ENCODE results near the gene STMN1. TPM values are rescaled to one million over a fixed set of nuclear protein-coding genes. Genes with fewer than 3 reads are reported as not detected.

The STMN1 gene
- total RNA-seq, 1 donor from 2014 or later, result 15.8 TPM

- DNase-seq (ENCODE audit: low read depth) (no peak), FAIRE-seq (no peak)
- H3K4me3 ChIP-seq (ENCODE audit: low read depth, low read length), result no peak overlapping the region
- no peak for TF ChIP-seq CTCF (IDR thresholded peaks at IDR 0.05; ENCODE audit: insufficient read depth, low read length, severe bottlenecking)
- no peaks in the 10 kb centered on the region for H3K27me3 ChIP-seq (ENCODE audit: control insufficient read depth, insufficient read depth, low read length)
- no peaks in the 10 kb centered on the region for H3K36me3 ChIP-seq (ENCODE audit: control insufficient read depth, insufficient read depth, low read length)
Observed at GRCh38 chr1:25856856-25857255, 49.4 kb downstream of the STMN1 start.

- H3K4me3 ChIP-seq (ENCODE audit: low read depth, low read length), result no peak overlapping the region
- FAIRE-seq (no peak), DNase-seq (ENCODE audit: low read depth) (no peak)
- no peaks in the 10 kb centered on the region for H3K27me3 ChIP-seq (ENCODE audit: control insufficient read depth, insufficient read depth, low read length)
- no peaks in the 10 kb centered on the region for H3K36me3 ChIP-seq (ENCODE audit: control insufficient read depth, insufficient read depth, low read length)
- TF ChIP-seq CTCF (IDR thresholded peaks at IDR 0.05; ENCODE audit: insufficient read depth, low read length, severe bottlenecking), result no peak
Observed at GRCh38 chr1:25854554-25854953, 51.7 kb downstream of the STMN1 start.

Other genes starting within 250 kb of the STMN1 start
- gene SELENON, start 106.2 kb downstream of the STMN1 start, total RNA-seq, result 3.4 and 6.4 TPM in 2 replicates
- 15.0 and 22.0 TPM in 2 replicates for gene MTFR1L, start 86.5 kb downstream of the STMN1 start, total RNA-seq
- 2.4 TPM in 2 replicates for gene AUNIP, start 47.0 kb downstream of the STMN1 start, total RNA-seq
- 12.6 and 20.7 TPM in 2 replicates for gene PAQR7, start 30.7 kb downstream of the STMN1 start, total RNA-seq
- gene PAFAH2, start 91.6 kb upstream of the STMN1 start, total RNA-seq, result 11.3 and 20.7 TPM in 2 replicates
- not detected in 2 replicates for gene EXTL1, start 115.4 kb upstream of the STMN1 start, total RNA-seq
- 0.13 TPM in 1 of 2 replicates, not detected in the other for gene SLC30A2, start 139.7 kb upstream of the STMN1 start, total RNA-seq
- gene TRIM63, start 161.2 kb upstream of the STMN1 start, total RNA-seq, result 0.13 TPM in 1 of 2 replicates, not detected in the other
- gene PDIK1L, start 205.4 kb upstream of the STMN1 start, total RNA-seq, result 8.4 and 8.7 TPM in 2 replicates